ENCODE results near the gene NECTIN1.

DNA sequence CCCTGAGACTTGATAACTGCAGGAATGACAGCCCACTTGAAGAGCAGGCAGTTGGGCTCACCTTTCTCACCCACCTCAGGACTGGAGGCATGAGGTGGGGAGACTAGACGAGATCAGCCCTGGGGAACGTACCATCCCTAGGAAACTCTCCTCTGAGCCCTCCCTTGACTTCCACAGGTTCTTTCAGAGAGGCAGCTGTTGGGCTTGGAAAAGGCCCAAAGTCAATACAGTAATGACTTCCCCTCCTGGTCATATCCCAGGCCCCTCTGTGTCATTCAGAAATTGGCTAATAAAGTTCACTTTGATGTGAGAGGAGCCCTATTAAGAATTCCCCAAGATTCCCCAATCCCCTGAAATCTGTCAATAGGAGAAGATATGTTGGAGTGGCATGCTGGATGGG lies 5.8 kb upstream of the NECTIN1 start:
- TF ChIP-seq OSR1 (CRISPR knock-in tag; IDR thresholded peaks at IDR 0.05): no peak
- TF ChIP-seq, protein P1, sequence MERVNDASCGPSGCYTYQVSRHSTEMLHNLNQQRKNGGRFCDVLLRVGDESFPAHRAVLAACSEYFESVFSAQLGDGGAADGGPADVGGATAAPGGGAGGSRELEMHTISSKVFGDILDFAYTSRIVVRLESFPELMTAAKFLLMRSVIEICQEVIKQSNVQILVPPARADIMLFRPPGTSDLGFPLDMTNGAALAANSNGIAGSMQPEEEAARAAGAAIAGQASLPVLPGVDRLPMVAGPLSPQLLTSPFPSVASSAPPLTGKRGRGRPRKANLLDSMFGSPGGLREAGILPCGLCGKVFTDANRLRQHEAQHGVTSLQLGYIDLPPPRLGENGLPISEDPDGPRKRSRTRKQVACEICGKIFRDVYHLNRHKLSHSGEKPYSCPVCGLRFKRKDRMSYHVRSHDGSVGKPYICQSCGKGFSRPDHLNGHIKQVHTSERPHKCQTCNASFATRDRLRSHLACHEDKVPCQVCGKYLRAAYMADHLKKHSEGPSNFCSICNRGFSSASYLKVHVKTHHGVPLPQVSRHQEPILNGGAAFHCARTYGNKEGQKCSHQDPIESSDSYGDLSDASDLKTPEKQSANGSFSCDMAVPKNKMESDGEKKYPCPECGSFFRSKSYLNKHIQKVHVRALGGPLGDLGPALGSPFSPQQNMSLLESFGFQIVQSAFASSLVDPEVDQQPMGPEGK (CRISPR knock-in tag; IDR thresholded peaks at IDR 0.05; ENCODE audit: borderline replicate concordance): no peak
- no peak for TF ChIP-seq ZFP30 (CRISPR knock-in tag; IDR thresholded peaks at IDR 0.05)
- TF ChIP-seq ZFP3 (CRISPR knock-in tag; IDR thresholded peaks at IDR 0.05): no peak
- TF ChIP-seq ZNF565 (CRISPR knock-in tag; conservative IDR thresholded peaks at IDR 0.05; ENCODE audit: low read depth): no peak
- no peak for TF ChIP-seq RARB (CRISPR knock-in tag; IDR thresholded peaks at IDR 0.05)
- TF ChIP-seq ZC3H10 (CRISPR knock-in tag; IDR thresholded peaks at IDR 0.05): no peak
- TF ChIP-seq, protein P2, sequence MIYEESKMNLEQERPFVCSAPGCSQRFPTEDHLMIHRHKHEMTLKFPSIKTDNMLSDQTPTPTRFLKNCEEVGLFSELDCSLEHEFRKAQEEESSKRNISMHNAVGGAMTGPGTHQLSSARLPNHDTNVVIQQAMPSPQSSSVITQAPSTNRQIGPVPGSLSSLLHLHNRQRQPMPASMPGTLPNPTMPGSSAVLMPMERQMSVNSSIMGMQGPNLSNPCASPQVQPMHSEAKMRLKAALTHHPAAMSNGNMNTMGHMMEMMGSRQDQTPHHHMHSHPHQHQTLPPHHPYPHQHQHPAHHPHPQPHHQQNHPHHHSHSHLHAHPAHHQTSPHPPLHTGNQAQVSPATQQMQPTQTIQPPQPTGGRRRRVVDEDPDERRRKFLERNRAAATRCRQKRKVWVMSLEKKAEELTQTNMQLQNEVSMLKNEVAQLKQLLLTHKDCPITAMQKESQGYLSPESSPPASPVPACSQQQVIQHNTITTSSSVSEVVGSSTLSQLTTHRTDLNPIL (CRISPR knock-in tag; IDR thresholded peaks at IDR 0.05; ENCODE audit: low read depth): no peak
- TF ChIP-seq, protein P3, sequence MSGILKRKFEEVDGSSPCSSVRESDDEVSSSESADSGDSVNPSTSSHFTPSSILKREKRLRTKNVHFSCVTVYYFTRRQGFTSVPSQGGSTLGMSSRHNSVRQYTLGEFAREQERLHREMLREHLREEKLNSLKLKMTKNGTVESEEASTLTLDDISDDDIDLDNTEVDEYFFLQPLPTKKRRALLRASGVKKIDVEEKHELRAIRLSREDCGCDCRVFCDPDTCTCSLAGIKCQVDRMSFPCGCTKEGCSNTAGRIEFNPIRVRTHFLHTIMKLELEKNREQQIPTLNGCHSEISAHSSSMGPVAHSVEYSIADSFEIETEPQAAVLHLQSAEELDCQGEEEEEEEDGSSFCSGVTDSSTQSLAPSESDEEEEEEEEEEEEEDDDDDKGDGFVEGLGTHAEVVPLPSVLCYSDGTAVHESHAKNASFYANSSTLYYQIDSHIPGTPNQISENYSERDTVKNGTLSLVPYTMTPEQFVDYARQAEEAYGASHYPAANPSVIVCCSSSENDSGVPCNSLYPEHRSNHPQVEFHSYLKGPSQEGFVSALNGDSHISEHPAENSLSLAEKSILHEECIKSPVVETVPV (CRISPR knock-in tag; IDR thresholded peaks at IDR 0.05): no peak
- TF ChIP-seq TOX (CRISPR knock-in tag; IDR thresholded peaks at IDR 0.05; ENCODE audit: borderline replicate concordance): no peak
- no peak for TF ChIP-seq PPARA (CRISPR knock-in tag; IDR thresholded peaks at IDR 0.05; ENCODE audit: borderline replicate concordance)

All from SK-N-SH treated with all-trans-retinoic acid at 6 μM for 48 hours (cell line).